GM12878 (cell line): Measurements from ENCODE around the gene SCYL3.

ENCODE experiments used
- ASH2L ChIP-seq: fragments of 300-600, 200-600 bp; sonication (generic); IDR thresholded peaks from 2 replicates; pipeline ENCODE4 v1.6.1; 2017; ENCODE audit warnings: low read depth, mild to moderate bottlenecking, borderline replicate concordance
- CREM ChIP-seq: IDR thresholded peaks from 2 replicates; pipeline ENCODE4 v1.6.1; 2014; ENCODE audit warnings: antibody characterized with exemption, low read depth
- KDM1A ChIP-seq: fragments of 200-600 bp; sonication (generic); IDR thresholded peaks from 2 replicates; pipeline ENCODE4 v1.6.1; 2016; ENCODE audit warnings: borderline replicate concordance
- RCOR1 ChIP-seq: conservative IDR thresholded peaks from 2 replicates; pipeline ENCODE4 v1.6.1; 2012; ENCODE audit warnings: low read depth, low read length, improper control_type of control experiment
- RELA ChIP-seq: fragments of 450-650 bp; IDR thresholded peaks from 2 replicates; pipeline ENCODE4 v1.8.0; 2014; ENCODE audit warnings: borderline replicate concordance; ENCODE audit not compliant: partially characterized antibody
- REST ChIP-seq: IDR thresholded peaks from 2 replicates; pipeline ENCODE4 v1.6.1; 2012; ENCODE audit warnings: mild to moderate bottlenecking, low read depth, low read length
- TAF1 ChIP-seq: IDR thresholded peaks from 2 replicates; pipeline ENCODE4 v1.6.1; 2011; ENCODE audit warnings: mild to moderate bottlenecking, low read depth, low read length, borderline replicate concordance
- USF1 ChIP-seq: IDR thresholded peaks from 2 replicates; pipeline ENCODE4 v1.6.1; 2011; ENCODE audit warnings: borderline replicate concordance, low read depth, mild to moderate bottlenecking, moderate library complexity, mixed read lengths, low read length; ENCODE audit not compliant: insufficient read depth; ENCODE audit errors: extremely low read length
- TF ChIP-seq, protein P1 (sequence below), 3 experiments: IDR thresholded peaks in 2 of 3; conservative IDR thresholded peaks in 1 of 3; 2 replicates each; pipeline ENCODE4 v1.5.1; 2011; ENCODE audit warnings: low read depth in 3 of 3, low read length in 3 of 3, mild to moderate bottlenecking in 3 of 3, control low read depth in 2 of 3, moderate library complexity in 2 of 3, inconsistent platforms in 1 of 3, mixed read lengths in 1 of 3; ENCODE audit not compliant: control insufficient read depth in 2 of 3, insufficient read depth in 1 of 3; ENCODE audit errors: extremely low read depth in 1 of 3
- TF ChIP-seq, protein P2 (sequence below): IDR thresholded peaks from 2 replicates; pipeline ENCODE4 v1.6.1; 2012; ENCODE audit warnings: low read depth, low read length, improper control_type of control experiment

DNA sequence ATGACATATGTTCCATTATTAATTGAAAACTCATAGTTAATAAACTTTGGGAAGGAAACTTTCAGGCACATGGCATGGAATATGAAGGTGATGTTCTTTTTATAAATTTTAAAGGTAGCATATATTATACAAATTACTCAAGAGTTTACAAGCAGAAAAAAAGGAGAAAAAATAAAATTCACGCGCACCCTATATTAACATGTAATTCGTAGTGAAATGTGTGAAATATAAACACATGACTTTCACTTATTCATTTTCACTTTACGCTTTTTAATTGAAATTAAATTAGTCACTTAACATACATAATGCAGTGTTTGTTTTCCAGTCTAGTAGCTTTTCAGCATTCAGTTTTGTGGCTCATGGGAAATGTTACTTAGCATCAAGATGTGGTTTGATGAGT is 27.4 kb upstream of the SCYL3 start:
- no peak for TF ChIP-seq TAF1
- TF ChIP-seq CREM: no peak
- TF ChIP-seq, protein P1, sequence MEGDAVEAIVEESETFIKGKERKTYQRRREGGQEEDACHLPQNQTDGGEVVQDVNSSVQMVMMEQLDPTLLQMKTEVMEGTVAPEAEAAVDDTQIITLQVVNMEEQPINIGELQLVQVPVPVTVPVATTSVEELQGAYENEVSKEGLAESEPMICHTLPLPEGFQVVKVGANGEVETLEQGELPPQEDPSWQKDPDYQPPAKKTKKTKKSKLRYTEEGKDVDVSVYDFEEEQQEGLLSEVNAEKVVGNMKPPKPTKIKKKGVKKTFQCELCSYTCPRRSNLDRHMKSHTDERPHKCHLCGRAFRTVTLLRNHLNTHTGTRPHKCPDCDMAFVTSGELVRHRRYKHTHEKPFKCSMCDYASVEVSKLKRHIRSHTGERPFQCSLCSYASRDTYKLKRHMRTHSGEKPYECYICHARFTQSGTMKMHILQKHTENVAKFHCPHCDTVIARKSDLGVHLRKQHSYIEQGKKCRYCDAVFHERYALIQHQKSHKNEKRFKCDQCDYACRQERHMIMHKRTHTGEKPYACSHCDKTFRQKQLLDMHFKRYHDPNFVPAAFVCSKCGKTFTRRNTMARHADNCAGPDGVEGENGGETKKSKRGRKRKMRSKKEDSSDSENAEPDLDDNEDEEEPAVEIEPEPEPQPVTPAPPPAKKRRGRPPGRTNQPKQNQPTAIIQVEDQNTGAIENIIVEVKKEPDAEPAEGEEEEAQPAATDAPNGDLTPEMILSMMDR (IDR thresholded peaks at IDR 0.05 in 2 of 3, conservative IDR thresholded peaks at IDR 0.05 in 1 of 3; ENCODE audit: control insufficient read depth in 2 of 3, extremely low read depth in 1 of 3, insufficient read depth in 1 of 3, low read depth in 3 of 3, low read length in 3 of 3): no peak
- TF ChIP-seq REST: no peak
- TF ChIP-seq KDM1A: no peak
- no peak for TF ChIP-seq RCOR1
- TF ChIP-seq USF1: no peak
- TF ChIP-seq ASH2L: no peak
- no peak for TF ChIP-seq RELA
- TF ChIP-seq, protein P2, sequence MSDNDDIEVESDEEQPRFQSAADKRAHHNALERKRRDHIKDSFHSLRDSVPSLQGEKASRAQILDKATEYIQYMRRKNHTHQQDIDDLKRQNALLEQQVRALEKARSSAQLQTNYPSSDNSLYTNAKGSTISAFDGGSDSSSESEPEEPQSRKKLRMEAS: no peak
